ENCODE results near the gene FGFR1OP2. TPM values are rescaled to one million over a fixed set of nuclear protein-coding genes. Genes with fewer than 3 reads are reported as not detected.

The FGFR1OP2 gene
- polyA plus RNA-seq, 1 experiment = 46.2 TPM

- no peak for DNase-seq (ENCODE audit: low read depth, low spot score)
- Histone ChIP-seq H3K27ac (ENCODE audit: low read depth, low read length) (no peak overlapping the region), H3K4me3 (ENCODE audit: low read depth, low read length) (no peak overlapping the region), H3K27me3 (ENCODE audit: control insufficient read depth, insufficient read depth, low read length) (no peaks in the 10 kb centered on the region), H3K9me3 (ENCODE audit: control insufficient read depth, insufficient read depth, low read length) (no peaks in the 10 kb centered on the region)
- no peak for TF ChIP-seq CTCF (IDR thresholded peaks at IDR 0.05; ENCODE audit: low read depth, low read length)
- ChIA-PET POLR2A (no interaction called here), CTCF (no interaction called here)
These were observed 25.1 kb downstream of the FGFR1OP2 start for GRCh38 chr12:26963413-26963812.

- H3K27me3 ChIP-seq (ENCODE audit: control insufficient read depth, insufficient read depth, low read length) = no peaks in the 10 kb centered on the region
- H3K27ac ChIP-seq (ENCODE audit: low read depth, low read length) = no peak overlapping the region
- DNase-seq (ENCODE audit: low read depth, low spot score) = no peak
- H3K9me3 ChIP-seq (ENCODE audit: control insufficient read depth, insufficient read depth, low read length) = no peaks in the 10 kb centered on the region
- TF ChIP-seq CTCF (IDR thresholded peaks at IDR 0.05; ENCODE audit: low read depth, low read length) = no peak
- CTCF ChIA-PET = interaction anchor here (1.0 kb wide), 1 partner anchor 48 kb away, joined by 3 read pairs; no protein-coding TSS in a partner anchor
- no peak overlapping the region for H3K4me3 ChIP-seq (ENCODE audit: low read depth, low read length)
- POLR2A ChIA-PET = no interaction called here
These were observed 28.6 kb downstream of the FGFR1OP2 start for GRCh38 chr12:26966842-26967241.

- CTCF ChIA-PET = no interaction called here
- POLR2A ChIA-PET = no interaction called here
- no peaks in the 10 kb centered on the region for H3K27me3 ChIP-seq (ENCODE audit: control insufficient read depth, insufficient read depth, low read length)
- no peak overlapping the region for H3K4me3 ChIP-seq (ENCODE audit: low read depth, low read length)
- no peak for DNase-seq (ENCODE audit: low read depth, low spot score)
- no peak overlapping the region for H3K27ac ChIP-seq (ENCODE audit: low read depth, low read length)
- H3K9me3 ChIP-seq (ENCODE audit: control insufficient read depth, insufficient read depth, low read length) = no peaks in the 10 kb centered on the region
- no peak for TF ChIP-seq CTCF (IDR thresholded peaks at IDR 0.05; ENCODE audit: low read depth, low read length)
These were observed 31.9 kb downstream of the FGFR1OP2 start for GRCh38 chr12:26970136-26970535.

GRCh38 chr12:26971963-26972362 lies 33.7 kb downstream of the FGFR1OP2 start:
- Histone ChIP-seq H3K9me3 (ENCODE audit: control insufficient read depth, insufficient read depth, low read length) (no peaks in the 10 kb centered on the region), H3K4me3 (ENCODE audit: low read depth, low read length) (no peak overlapping the region), H3K27ac (ENCODE audit: low read depth, low read length) (no peak overlapping the region), H3K27me3 (ENCODE audit: control insufficient read depth, insufficient read depth, low read length) (no peaks in the 10 kb centered on the region)
- TF ChIP-seq CTCF (IDR thresholded peaks at IDR 0.05; ENCODE audit: low read depth, low read length) = no peak
- CTCF ChIA-PET = no interaction called here
- POLR2A ChIA-PET = no interaction called here
- no peak for DNase-seq (ENCODE audit: low read depth, low spot score)

- no peak for DNase-seq (ENCODE audit: low read depth, low spot score)
- H3K27ac ChIP-seq (ENCODE audit: low read depth, low read length) = no peak overlapping the region
- H3K27me3 ChIP-seq (ENCODE audit: control insufficient read depth, insufficient read depth, low read length) = no peaks in the 10 kb centered on the region
- no peak overlapping the region for H3K4me3 ChIP-seq (ENCODE audit: low read depth, low read length)
- ChIA-PET POLR2A (no interaction called here), CTCF (interaction anchor here (1.0 to 1.2 kb wide), 2 partner anchors 39 to 166 kb away, joined by 3 to 4 read pairs; no protein-coding TSS in a partner anchor)
- TF ChIP-seq CTCF (IDR thresholded peaks at IDR 0.05; ENCODE audit: low read depth, low read length) = no peak
- H3K9me3 ChIP-seq (ENCODE audit: control insufficient read depth, insufficient read depth, low read length) = no peaks in the 10 kb centered on the region
These were observed 38.4 kb downstream of the FGFR1OP2 start for GRCh38 chr12:26976687-26977086.

Measured in AG04450 (cell line).